ENCODE data around the gene MED13L. TPM values are rescaled to one million over a fixed set of nuclear protein-coding genes. Genes with fewer than 3 reads are reported as not detected.

The MED13L gene
- total RNA-seq, 1 donor from 2014 or later = 141 TPM

- Mint-ChIP-seq H3K27me3 (peaks cover 3% of the 10 kb centered on the region), H3K4me1 (ENCODE audit: low read depth) (peaks cover 4% of the 10 kb centered on the region), H3K9me3 (ENCODE audit: low read depth) (no peaks in the 10 kb centered on the region), H3K4me3 (ENCODE audit: low read depth) (no peak overlapping the region), H3K27ac (no peak overlapping the region), H3K36me3 (ENCODE audit: insufficient read depth) (peaks cover 7% of the 10 kb centered on the region)
- TF ChIP-seq CTCF (IDR thresholded peaks at IDR 0.05; ENCODE audit: unreplicated experiment) = no peak
- DNase-seq (ENCODE audit: low spot score, unreplicated experiment) = no peak
Measured at GRCh38 chr12:115944392-115944742, 333.1 kb downstream of the MED13L start.

- TF ChIP-seq CTCF (IDR thresholded peaks at IDR 0.05; ENCODE audit: unreplicated experiment) = no peak
- Mint-ChIP-seq H3K27me3 (peaks cover 3% of the 10 kb centered on the region), H3K36me3 (ENCODE audit: insufficient read depth) (peaks cover 7% of the 10 kb centered on the region), H3K4me3 (ENCODE audit: low read depth) (no peak overlapping the region), H3K9me3 (ENCODE audit: low read depth) (peaks cover 5% of the 10 kb centered on the region), H3K4me1 (ENCODE audit: low read depth) (peaks cover 4% of the 10 kb centered on the region), H3K27ac (peak overlapping the region; percentile 34)
- DNase-seq (ENCODE audit: low spot score, unreplicated experiment) = no peak
Measured at GRCh38 chr12:115943630-115944391, 333.7 kb downstream of the MED13L start.

GRCh38 chr12:115943310-115943629 is 334.2 kb downstream of the MED13L start:
- peaks cover 11% of the 10 kb centered on the region for H3K9me3 Mint-ChIP-seq (ENCODE audit: low read depth)
- peaks cover 1% of the 10 kb centered on the region for H3K27me3 Mint-ChIP-seq

GRCh38 chr12:115942346-115942745 is 335.1 kb downstream of the MED13L start:
- DNase-seq (ENCODE audit: low spot score, unreplicated experiment) = no peak
- Mint-ChIP-seq H3K9me3 (ENCODE audit: low read depth) (peaks cover 12% of the 10 kb centered on the region), H3K4me3 (ENCODE audit: low read depth) (no peak overlapping the region), H3K4me1 (ENCODE audit: low read depth) (peaks cover 4% of the 10 kb centered on the region), H3K36me3 (ENCODE audit: insufficient read depth) (peaks cover 3% of the 10 kb centered on the region), H3K27ac (no peak overlapping the region), H3K27me3 (no peaks in the 10 kb centered on the region)
- no peak for TF ChIP-seq CTCF (IDR thresholded peaks at IDR 0.05; ENCODE audit: unreplicated experiment)

More at GRCh38 chr12:115943310-115943629, 334.2 kb downstream of the MED13L start:
- H3K27ac Mint-ChIP-seq = no peak overlapping the region
- H3K4me1 Mint-ChIP-seq (ENCODE audit: low read depth) = peaks cover 4% of the 10 kb centered on the region
- no peak overlapping the region for H3K4me3 Mint-ChIP-seq (ENCODE audit: low read depth)
- TF ChIP-seq CTCF (IDR thresholded peaks at IDR 0.05; ENCODE audit: unreplicated experiment) = no peak
- no peak for DNase-seq (ENCODE audit: low spot score, unreplicated experiment)
- peaks cover 5% of the 10 kb centered on the region for H3K36me3 Mint-ChIP-seq (ENCODE audit: insufficient read depth)

GRCh38 chr12:115941362-115941761 is 336.1 kb downstream of the MED13L start:
- peaks cover 3% of the 10 kb centered on the region for H3K36me3 Mint-ChIP-seq (ENCODE audit: insufficient read depth)
- no peak overlapping the region for H3K27ac Mint-ChIP-seq
- peaks cover 12% of the 10 kb centered on the region for H3K9me3 Mint-ChIP-seq (ENCODE audit: low read depth)
- peaks cover 4% of the 10 kb centered on the region for H3K4me1 Mint-ChIP-seq (ENCODE audit: low read depth)
- TF ChIP-seq CTCF (IDR thresholded peaks at IDR 0.05; ENCODE audit: unreplicated experiment) = no peak
- H3K4me3 Mint-ChIP-seq (ENCODE audit: low read depth) = no peak overlapping the region
- H3K27me3 Mint-ChIP-seq = no peaks in the 10 kb centered on the region
- no peak for DNase-seq (ENCODE audit: low spot score, unreplicated experiment)
